Lung (tissue), 12 donors: ENCODE results near the gene FBXL19. TPM values are rescaled to one million over a fixed set of nuclear protein-coding genes. Genes with fewer than 3 reads are reported as not detected.

ENCODE experiments used
- ATAC-seq: fragments of 200-7000 bp; cut with Tn5 transposase; one replicate; pipeline ENCODE4 v1.9.1; 2020; ENCODE audit warnings: moderate number of reproducible peaks; ENCODE audit not compliant: insufficient read depth, low FRiP score
- DNase-seq, 3 donors: peaks; one replicate each; pipeline ENCODE4 v3.0.0-alpha.2; 2013 to 2017
- H3K27ac ChIP-seq, 2 donors: one replicate each; pipeline ENCODE4 v1.5.1; 2013; ENCODE audit warnings: mild to moderate bottlenecking in 2 of 2, moderate library complexity in 2 of 2, control low read depth in 1 of 2, inconsistent platforms in 1 of 2, low read depth in 1 of 2, low read length in 1 of 2
- H3K27me3 ChIP-seq, 3 donors: one replicate each; pipeline ENCODE4 v1.5.1; 2013; ENCODE audit warnings: low read length in 2 of 3; ENCODE audit not compliant: control insufficient read depth in 3 of 3, insufficient read depth in 3 of 3
- H3K36me3 ChIP-seq, 4 donors: one replicate each; pipeline ENCODE4 v1.5.1; 2013; ENCODE audit warnings: low read length in 4 of 4, mild to moderate bottlenecking in 1 of 4, moderate library complexity in 1 of 4; ENCODE audit not compliant: control insufficient read depth in 4 of 4, insufficient read depth in 4 of 4
- H3K4me1 ChIP-seq, 5 donors: one replicate each; pipeline ENCODE4 v1.5.1; 2013; ENCODE audit warnings: low read length in 5 of 5, mild to moderate bottlenecking in 2 of 5, moderate library complexity in 1 of 5; ENCODE audit not compliant: control insufficient read depth in 5 of 5, insufficient read depth in 5 of 5
- H3K4me3 ChIP-seq: one replicate; pipeline ENCODE4 v1.5.1; 2013; ENCODE audit warnings: mild to moderate bottlenecking, control low read depth, moderate library complexity
- H3K9ac ChIP-seq, 2 donors: one replicate each; pipeline ENCODE4 v1.5.1; 2013; ENCODE audit warnings: low read length in 2 of 2, control low read depth in 1 of 2; ENCODE audit not compliant: insufficient read depth in 1 of 2
- H3K9me3 ChIP-seq, 4 donors: one replicate each; pipeline ENCODE4 v1.5.1; 2013; ENCODE audit warnings: low read length in 3 of 4, mild to moderate bottlenecking in 1 of 4, moderate library complexity in 1 of 4; ENCODE audit not compliant: control insufficient read depth in 4 of 4, insufficient read depth in 3 of 4
- WGBS, 2 donors: extraction: QIAGEN DNeasy Blood & Tissue Kit; methylation state at CpG; one replicate each; pipeline ENCODE4 v1.1.7; 2013; 5-methylcytosine and 5-hydroxymethylcytosine counted together
- polyA plus RNA-seq, 2 donors: library from polyadenylated mRNA; stranded (reverse); fragments of 200-250 nt; gene quantifications; one replicate each; pipeline ENCODE4 v1.2.1, GENCODE V29; 2013
- total RNA-seq, 2 donors: library from RNA; depleted of rRNA in 1 of 2; stranded (reverse); fragments of >200 nt in 1 of 2; gene quantifications; one replicate each; pipeline ENCODE4 v1.2.1, GENCODE V29; 2014 to 2021
- TF ChIP-seq, protein P1 (sequence below): IDR thresholded peaks from 2 replicates; pipeline ENCODE4 v1.5.1; 2012; ENCODE audit warnings: mild to moderate bottlenecking; ENCODE audit errors: control extremely low read depth, extremely low read depth
- donor health status: control.
- donor health status: control.
- donor health status: Bipolar disorder and iron deficiency.
- donor health status: healthy.
- donor health status: DM: yes; HTN: yes; CAD: no.

FBXL19 gene
- total and polyA plus RNA-seq, 4 donors = 10.3 to 17.3 (median 13.2) TPM

DNA sequence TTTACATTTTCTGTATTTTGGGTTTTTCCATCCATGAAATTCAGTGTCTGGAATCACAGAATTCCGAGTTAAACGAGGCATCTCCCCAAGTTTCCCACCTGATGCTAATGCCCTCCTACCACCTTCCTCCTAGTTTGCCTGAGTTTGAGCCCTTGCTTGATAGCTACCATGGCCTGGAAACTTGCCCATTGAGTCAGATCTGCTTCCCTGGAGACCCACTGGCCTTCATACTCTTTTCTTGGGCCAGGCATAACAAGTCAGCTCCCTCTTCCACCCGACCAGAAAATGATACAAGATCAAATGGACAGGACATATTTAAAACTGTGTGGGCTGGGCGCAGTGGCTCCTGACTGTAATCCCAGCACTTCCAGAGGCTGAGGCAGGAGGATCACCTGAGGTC lies 44.4 kb downstream of the FBXL19 start:
- 93 to 95% methylated on average over 4 of the region's 4 CpGs for WGBS, 2 donors
- TF ChIP-seq, protein P1, sequence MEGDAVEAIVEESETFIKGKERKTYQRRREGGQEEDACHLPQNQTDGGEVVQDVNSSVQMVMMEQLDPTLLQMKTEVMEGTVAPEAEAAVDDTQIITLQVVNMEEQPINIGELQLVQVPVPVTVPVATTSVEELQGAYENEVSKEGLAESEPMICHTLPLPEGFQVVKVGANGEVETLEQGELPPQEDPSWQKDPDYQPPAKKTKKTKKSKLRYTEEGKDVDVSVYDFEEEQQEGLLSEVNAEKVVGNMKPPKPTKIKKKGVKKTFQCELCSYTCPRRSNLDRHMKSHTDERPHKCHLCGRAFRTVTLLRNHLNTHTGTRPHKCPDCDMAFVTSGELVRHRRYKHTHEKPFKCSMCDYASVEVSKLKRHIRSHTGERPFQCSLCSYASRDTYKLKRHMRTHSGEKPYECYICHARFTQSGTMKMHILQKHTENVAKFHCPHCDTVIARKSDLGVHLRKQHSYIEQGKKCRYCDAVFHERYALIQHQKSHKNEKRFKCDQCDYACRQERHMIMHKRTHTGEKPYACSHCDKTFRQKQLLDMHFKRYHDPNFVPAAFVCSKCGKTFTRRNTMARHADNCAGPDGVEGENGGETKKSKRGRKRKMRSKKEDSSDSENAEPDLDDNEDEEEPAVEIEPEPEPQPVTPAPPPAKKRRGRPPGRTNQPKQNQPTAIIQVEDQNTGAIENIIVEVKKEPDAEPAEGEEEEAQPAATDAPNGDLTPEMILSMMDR = no peak
- H3K9me3 ChIP-seq = no peaks in the 10 kb centered on the region
- H3K27me3 ChIP-seq = no peaks in the 10 kb centered on the region
- H3K27ac ChIP-seq = no peak overlapping the region
- no peaks in the 10 kb centered on the region for H3K4me1 ChIP-seq
- DNase-seq = no peak
- H3K4me3 ChIP-seq = no peak overlapping the region
- H3K9ac ChIP-seq = no peak overlapping the region
- no peak for ATAC-seq
- H3K36me3 ChIP-seq = peaks cover 44 to 68% (median 53%) of the 10 kb centered on the region in 4 donors

DNA sequence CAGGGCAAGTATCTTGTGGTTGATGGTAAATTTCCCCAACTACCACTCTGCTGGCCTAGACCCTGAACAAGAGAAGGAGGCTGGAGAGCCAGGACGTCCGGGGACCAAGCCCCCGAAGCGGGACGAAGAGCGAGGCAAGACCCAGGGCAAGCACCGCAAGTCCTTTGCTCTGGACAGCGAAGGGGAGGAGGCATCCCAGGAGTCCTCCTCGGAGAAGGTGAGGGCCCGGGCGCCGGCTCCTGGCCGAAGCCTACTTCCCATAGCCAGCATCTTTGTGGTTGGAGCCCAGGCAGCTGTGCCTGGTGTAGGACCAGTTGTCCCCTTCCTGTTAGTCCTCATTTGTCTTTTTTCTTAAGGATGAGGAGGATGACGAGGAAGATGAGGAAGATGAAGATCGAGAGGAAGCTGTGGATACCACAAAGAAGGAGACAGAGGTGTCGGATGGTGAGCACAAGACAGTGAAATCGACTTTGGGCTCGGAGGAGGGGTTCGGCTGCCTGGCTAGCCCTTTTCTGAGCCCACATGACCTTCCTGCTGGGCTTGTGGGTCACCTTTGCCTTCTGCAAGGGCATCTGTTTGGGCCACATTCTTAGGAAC lies 46.0 kb downstream of the FBXL19 start:
- H3K27me3 ChIP-seq = no peaks in the 10 kb centered on the region
- TF ChIP-seq, protein P1 = no peak
- H3K4me3 ChIP-seq = no peak overlapping the region
- peaks cover 42 to 75% (median 61%) of the 10 kb centered on the region in 4 donors for H3K36me3 ChIP-seq
- WGBS, 2 donors = 96% methylated on average over 19 of the region's 19 CpGs
- DNase-seq = no peak
- no peak for ATAC-seq
- no peak overlapping the region for H3K9ac ChIP-seq
- H3K27ac ChIP-seq = no peak overlapping the region
- no peaks in the 10 kb centered on the region for H3K9me3 ChIP-seq
- H3K4me1 ChIP-seq = no peaks in the 10 kb centered on the region

DNA sequence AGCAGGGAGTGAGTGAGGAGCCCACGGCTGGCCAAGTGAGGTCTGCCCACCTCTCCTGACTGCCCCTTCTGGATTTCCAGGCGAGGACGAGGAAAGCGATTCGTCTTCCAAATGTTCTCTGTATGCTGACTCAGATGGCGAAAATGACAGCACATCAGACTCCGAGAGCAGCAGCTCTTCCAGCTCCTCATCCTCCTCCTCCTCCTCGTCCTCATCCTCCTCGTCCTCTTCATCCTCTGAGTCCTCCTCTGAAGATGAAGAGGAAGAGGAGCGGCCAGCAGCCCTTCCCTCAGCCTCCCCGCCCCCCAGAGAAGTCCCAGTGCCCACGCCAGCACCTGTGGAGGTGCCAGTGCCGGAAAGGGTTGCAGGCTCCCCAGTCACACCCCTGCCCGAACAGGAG lies 47.9 kb downstream of the FBXL19 start:
- Histone ChIP-seq H3K36me3 (peaks cover 27 to 68% (median 59%) of the 10 kb centered on the region in 4 donors), H3K27ac (no peak overlapping the region), H3K27me3 (no peaks in the 10 kb centered on the region), H3K9ac (no peak overlapping the region), H3K4me1 (no peaks in the 10 kb centered on the region), H3K4me3 (no peak overlapping the region), H3K9me3 (no peaks in the 10 kb centered on the region)
- 95 to 96% methylated on average over 14 of the region's 14 CpGs for WGBS, 2 donors
- TF ChIP-seq, protein P1 = no peak
- DNase-seq = no peak
- no peak for ATAC-seq

DNA sequence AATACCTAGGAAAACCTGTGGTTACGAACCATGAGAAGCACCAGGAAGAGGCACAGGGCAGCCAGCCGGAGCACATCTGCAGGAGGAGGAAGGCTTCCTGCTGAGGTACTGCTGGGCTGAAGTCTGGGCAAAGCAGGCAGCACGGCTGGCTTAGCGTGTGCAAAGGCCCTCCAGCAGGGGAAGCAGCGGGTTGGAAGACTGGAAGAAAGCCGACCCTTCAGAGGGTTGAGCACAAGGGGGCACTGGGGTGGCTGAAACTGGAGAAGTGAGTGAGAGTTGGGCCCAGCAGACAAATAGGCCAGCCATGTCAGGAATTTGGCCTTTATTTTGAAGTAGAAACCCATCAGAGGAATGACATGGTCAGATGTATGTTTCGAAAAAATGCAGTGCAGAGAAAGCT lies 49.5 kb downstream of the FBXL19 start:
- H3K9me3 ChIP-seq = no peaks in the 10 kb centered on the region
- ATAC-seq = no peak
- no peak overlapping the region for H3K9ac ChIP-seq
- 88 to 89% methylated on average over 7 of the region's 7 CpGs for WGBS, 2 donors
- no peaks in the 10 kb centered on the region for H3K27me3 ChIP-seq
- peaks cover 24 to 71% (median 56%) of the 10 kb centered on the region in 4 donors for H3K36me3 ChIP-seq
- no peak for DNase-seq
- TF ChIP-seq, protein P1 = no peak
- no peak overlapping the region for H3K4me3 ChIP-seq
- no peaks in the 10 kb centered on the region for H3K4me1 ChIP-seq
- no peak overlapping the region for H3K27ac ChIP-seq
